Stimulated activated CD8-positive, alpha-beta memory T cell treated with anti-CD3 and anti-CD28 coated beads, Interleukin-4, amount 100 ng/mL, for 48 hours (primary cell): Measurements from ENCODE around the gene STARD5.

Experiments used
- DNase-seq: peaks from one replicate; pipeline ENCODE4 v3.0.0-alpha.2; 2020

Gene STARD5

GRCh38 chr15:81288616-81289015 lies 35.3 kb downstream of the STARD5 start:
- DNase-seq, result no peak

GRCh38 chr15:81288040-81288439 lies 35.9 kb downstream of the STARD5 start:
- no peak for DNase-seq

- DNase-seq, result no peak
Observed at GRCh38 chr15:81286621-81287121, 37.3 kb downstream of the STARD5 start.

- DNase-seq, result no peak
Observed at GRCh38 chr15:81285461-81285860, 38.5 kb downstream of the STARD5 start.

- DNase-seq, result peak; percentile 19
Observed at GRCh38 chr15:81284256-81285031, 39.5 kb downstream of the STARD5 start.

- peak; percentile 10 for DNase-seq
Observed at GRCh38 chr15:81282911-81283310, 41.0 kb downstream of the STARD5 start.

- no peak for DNase-seq
Observed at GRCh38 chr15:81282606-81282895, 41.4 kb downstream of the STARD5 start.

- DNase-seq, result peak; percentile 19
Observed at GRCh38 chr15:81281766-81282605, 42.0 kb downstream of the STARD5 start.

- DNase-seq, result no peak
Observed at GRCh38 chr15:81281456-81281735, 42.5 kb downstream of the STARD5 start.

GRCh38 chr15:81280696-81281455 lies 43.1 kb downstream of the STARD5 start:
- DNase-seq, result peak; percentile 18

- peak; percentile 17 for DNase-seq
Observed at GRCh38 chr15:81279621-81280485, 44.1 kb downstream of the STARD5 start.

- DNase-seq, result peak; percentile 8
Observed at GRCh38 chr15:81278306-81279029, 45.5 kb downstream of the STARD5 start.

- DNase-seq, result no peak
Observed at GRCh38 chr15:81277851-81278250, 46.1 kb downstream of the STARD5 start.

- no peak for DNase-seq
Observed at GRCh38 chr15:81276967-81277366, 47.0 kb downstream of the STARD5 start.

- DNase-seq, result peak; percentile 23
Observed at GRCh38 chr15:81275711-81276392, 48.1 kb downstream of the STARD5 start.

- peak; percentile 90 for DNase-seq
Observed at GRCh38 chr15:81274931-81275707, 48.8 kb downstream of the STARD5 start.

- no peak for DNase-seq
Observed at GRCh38 chr15:81274255-81274654, 49.7 kb downstream of the STARD5 start.

GRCh38 chr15:81273855-81274254 lies 50.1 kb downstream of the STARD5 start:
- no peak for DNase-seq

GRCh38 chr15:81273200-81273599 lies 50.7 kb downstream of the STARD5 start:
- peak; percentile 16 for DNase-seq
